GM12864 (cell line): Measurements from ENCODE around the gene DOK6.

Experiments used
- DNase-seq: peaks from one replicate; pipeline ENCODE4 v3.0.0-alpha.2; 2011; ENCODE audit warnings: low read depth
- H3K4me3 ChIP-seq: 2 replicates; pipeline ENCODE4 v1.5.1; 2011; ENCODE audit warnings: mild to moderate bottlenecking, low read depth, low read length, control low read depth
- TF ChIP-seq, protein P1 (sequence below): IDR thresholded peaks from 2 replicates; pipeline ENCODE4 v1.5.1; 2011; ENCODE audit warnings: low read depth, mild to moderate bottlenecking, moderate library complexity, low read length, control low read depth, inconsistent platforms; ENCODE audit errors: missing control alignments

DOK6 gene

DNA sequence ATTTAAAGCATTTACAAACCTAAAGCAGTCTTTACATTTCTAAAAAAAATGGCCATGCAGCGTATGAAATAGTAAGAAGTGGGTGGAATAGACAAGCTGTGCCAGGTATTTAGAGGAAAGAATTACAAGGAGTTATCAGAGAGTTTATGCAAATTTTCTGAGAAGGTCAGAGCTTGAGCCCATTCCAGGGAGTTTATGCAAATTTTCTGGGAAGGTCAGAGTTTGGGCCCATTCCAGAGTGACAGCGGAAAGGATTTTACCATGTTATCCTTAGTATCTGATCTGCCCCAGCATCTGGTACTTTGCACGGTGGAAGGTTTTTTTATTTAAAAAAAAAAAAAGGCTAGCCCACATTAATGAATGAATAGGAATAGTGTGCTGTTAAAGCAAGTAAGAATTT, 1.4 kb upstream of the DOK6 start:
- H3K4me3 ChIP-seq = no peak overlapping the region
- no peak for DNase-seq
- TF ChIP-seq, protein P1, sequence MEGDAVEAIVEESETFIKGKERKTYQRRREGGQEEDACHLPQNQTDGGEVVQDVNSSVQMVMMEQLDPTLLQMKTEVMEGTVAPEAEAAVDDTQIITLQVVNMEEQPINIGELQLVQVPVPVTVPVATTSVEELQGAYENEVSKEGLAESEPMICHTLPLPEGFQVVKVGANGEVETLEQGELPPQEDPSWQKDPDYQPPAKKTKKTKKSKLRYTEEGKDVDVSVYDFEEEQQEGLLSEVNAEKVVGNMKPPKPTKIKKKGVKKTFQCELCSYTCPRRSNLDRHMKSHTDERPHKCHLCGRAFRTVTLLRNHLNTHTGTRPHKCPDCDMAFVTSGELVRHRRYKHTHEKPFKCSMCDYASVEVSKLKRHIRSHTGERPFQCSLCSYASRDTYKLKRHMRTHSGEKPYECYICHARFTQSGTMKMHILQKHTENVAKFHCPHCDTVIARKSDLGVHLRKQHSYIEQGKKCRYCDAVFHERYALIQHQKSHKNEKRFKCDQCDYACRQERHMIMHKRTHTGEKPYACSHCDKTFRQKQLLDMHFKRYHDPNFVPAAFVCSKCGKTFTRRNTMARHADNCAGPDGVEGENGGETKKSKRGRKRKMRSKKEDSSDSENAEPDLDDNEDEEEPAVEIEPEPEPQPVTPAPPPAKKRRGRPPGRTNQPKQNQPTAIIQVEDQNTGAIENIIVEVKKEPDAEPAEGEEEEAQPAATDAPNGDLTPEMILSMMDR = no peak

DNA sequence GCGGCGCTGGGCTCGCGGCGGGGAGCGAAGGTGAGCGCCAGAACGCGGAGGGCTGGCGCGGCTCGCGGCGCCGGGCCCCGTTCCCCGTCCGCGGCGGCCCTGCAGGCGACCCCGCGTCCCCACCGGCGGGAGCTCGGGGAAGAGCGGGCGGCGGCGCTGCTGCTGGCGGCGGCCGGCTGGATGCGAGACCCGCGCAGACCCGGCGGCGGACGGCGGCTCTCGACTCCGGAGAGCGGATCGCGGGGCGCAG, 213 bp downstream of the DOK6 start:
- H3K4me3 ChIP-seq = no peak overlapping the region
- no peak for DNase-seq

DNA sequence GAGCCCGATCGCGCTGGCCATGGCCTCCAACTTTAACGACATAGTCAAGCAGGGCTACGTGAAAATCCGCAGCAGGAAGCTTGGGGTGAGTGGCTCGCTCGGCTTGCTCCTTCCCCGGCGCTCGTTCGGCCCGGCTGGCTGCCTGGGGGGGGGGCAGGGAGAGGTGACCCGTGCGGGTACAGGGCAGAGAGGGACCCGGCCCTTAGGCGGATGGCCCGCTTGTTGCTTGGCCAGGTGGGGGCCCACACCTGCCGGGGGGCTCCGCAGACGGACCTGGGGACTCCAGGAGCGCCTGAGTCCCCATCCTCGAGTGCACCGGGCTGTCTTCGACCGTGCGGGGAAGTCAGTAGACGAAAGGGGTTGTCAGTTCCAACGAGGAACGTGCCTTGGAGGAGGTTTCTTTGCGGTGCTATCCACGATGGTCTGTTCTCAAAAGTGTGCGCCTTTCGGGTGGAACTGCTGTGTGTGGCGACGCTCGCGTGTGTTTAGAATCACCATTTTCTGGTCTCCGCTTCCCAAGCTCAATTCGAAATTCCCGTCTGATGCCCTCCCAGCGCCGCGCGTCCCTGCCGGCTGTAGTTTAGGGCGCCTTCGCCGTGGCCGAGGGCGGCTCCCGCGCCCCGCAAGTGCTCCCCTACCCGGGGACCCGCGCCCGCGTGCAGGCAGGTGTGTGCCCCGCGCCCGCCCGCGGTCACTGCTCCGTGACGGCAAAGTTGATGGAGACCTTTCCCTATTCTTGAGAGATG, 711 bp downstream of the DOK6 start:
- H3K4me3 ChIP-seq = no peak overlapping the region

More for the DNA sequence above, 213 bp downstream of the DOK6 start:
- TF ChIP-seq, protein P1 = no peak

DNA sequence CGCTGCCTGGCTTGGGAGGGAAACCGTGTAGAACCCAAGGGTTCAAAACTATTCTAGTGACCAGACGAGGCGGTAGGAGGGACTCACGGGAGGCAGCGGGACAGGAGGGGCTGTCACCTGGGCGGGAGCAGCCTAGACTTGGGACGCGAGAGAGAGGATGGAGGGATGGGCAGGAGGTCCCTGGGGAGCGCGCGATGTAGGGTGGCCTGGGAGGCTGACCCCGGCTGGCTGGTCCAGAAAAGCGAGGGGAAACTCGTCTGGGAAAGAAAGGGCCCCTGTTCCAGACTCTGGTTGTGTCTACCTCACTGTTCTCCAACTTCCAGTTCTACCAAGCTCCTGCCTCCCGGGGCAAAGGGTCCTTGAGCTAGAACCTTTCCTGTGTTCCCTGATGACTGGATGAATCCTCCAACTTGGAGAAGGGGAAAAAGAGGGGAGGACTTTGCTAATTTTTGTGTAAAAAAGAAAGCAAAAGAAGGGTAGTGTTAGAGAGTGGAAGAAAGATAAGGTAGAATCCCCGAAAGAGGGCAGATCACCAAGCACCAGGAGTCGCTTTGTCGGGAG, 1.4 kb downstream of the DOK6 start:
- TF ChIP-seq, protein P1 = no peak
- no peak overlapping the region for H3K4me3 ChIP-seq
- DNase-seq = no peak

More for the DNA sequence above, 711 bp downstream of the DOK6 start:
- no peak for DNase-seq
- TF ChIP-seq, protein P1 = no peak

DNA sequence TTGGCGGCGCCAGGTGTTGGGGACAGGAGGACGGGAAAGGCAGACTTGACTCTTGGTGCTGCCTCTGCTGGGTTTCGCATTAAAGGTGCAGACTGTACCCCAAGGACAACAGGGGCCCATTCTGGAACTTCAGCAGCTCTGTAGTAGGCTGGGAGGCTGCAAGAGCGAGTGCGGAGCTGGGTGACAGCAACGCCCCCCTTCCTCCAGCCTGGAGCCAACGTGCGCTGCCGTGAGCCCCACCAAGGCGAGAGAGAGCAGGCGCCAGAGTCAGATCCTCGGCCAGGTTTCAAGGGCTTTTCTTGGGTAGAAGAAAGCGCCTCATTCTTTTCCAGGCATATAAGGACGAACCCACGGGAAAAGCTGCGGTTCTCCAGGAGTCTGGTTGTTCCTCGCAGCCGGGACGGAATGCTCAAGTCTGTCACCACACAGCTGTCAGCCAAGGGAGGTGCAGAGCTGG, 1.9 kb downstream of the DOK6 start:
- DNase-seq = no peak
- TF ChIP-seq, protein P1 = no peak
- H3K4me3 ChIP-seq = no peak overlapping the region

DNA sequence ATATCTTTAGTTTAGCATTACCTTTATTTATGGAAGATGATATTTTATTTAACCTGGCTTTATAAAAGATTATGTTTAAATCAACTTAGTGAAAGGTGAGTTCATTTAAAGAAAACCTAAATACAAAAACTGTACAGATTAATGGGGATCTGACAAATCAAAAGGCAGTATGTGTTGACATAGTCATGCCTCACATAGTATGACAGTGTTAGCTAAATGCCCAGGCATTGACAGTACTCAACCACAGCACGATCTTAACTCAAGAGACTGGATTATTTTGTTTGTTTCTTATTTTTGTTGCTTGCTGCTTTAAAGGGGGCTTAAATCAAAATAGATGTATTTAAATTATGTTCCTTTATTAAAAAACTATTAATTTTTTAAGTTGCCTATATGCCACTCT, 7.8 kb downstream of the DOK6 start:
- H3K4me3 ChIP-seq = no peak overlapping the region
- TF ChIP-seq, protein P1 = no peak
- DNase-seq = no peak

DNA sequence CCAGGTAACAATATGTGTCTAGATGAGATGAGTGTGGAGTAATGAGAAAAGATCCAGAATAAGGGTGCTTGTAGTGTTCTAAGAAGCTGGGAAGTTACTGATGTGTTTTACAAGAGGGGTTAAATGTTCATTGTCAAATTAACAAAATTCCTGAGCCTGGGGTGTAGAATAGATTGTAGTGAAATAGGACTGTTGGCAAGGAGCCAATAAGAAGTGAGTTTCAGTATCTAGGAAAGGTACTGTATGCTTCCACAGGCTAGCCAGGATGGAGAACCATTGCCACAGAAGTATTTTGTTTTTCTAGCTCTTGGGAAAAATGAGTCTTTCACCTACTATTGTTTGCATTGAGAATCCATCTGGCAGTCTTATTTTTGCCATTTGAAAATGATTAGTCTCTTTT, 10.5 kb downstream of the DOK6 start:
- TF ChIP-seq, protein P1 = no peak
- no peak for DNase-seq
- H3K4me3 ChIP-seq = no peak overlapping the region
